HG03571 (cell line): ENCODE results near the gene FEM1C.
"Not testable (repeated sequence)": the region's sequence is repeated elsewhere in the genome, so short reads cannot be mapped to it uniquely, and the experiment has no call there.

Experiments used
- ATAC-seq: cut with Tn5 transposase; IDR thresholded peaks from one replicate; pipeline ENCODE4 v1.9.1; 2021; ENCODE audit not compliant: unreplicated experiment

Gene FEM1C

GRCh38 chr5:115480271-115480670 is 64.3 kb downstream of the FEM1C start:
- ATAC-seq = no peak

DNA sequence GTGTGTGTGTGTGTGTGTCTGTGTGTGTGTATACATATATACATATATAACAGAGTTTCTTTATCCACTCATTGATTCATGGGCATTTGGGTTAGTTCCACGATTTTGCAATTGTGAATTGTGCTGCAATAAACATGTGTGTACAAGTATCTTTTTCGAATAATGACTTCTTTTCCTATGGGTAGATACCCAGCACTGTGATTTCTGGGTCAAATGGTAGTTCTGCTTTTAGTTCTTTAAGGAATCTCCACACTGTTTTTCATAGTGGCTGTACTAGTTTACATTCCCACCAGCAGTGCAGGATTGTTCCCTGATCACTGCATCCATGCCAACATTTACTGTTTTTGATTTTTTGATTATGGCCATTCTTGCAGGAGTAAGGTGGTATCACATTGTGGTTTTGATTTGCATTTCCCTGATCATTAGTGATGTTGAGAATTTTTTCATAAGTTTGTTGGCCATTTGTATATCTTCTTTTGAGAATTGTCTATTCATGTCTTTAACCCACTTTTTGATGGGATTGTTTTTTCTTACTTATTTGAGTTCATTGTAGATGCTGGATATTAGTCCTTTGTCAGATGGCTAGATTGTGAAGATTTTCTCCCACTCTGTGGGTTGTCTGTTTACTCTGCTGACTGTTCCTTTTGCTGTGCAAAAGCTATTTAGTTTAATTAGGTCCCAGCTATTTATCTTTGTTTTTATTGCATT is 65.3 kb downstream of the FEM1C start:
- not testable (repeated sequence) for ATAC-seq

DNA sequence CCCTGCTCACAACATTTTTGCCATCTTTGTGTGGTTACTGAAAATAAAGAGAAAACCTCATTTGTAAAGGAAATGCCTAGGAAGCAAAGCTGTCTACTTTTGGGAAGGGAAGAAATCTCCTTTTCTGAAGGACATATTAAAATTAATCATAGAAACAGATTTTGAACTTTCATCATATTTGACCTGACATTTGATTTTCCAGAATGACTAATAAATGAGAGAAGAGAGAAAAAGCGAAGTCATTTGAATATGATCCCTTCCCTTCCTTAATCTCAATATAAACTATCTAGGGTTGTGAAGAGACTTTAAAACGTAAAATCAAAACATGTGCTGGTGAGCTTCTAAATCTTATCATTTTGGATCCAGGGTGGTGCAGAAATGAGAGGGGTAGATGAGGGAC is 66.3 kb downstream of the FEM1C start:
- no peak for ATAC-seq

DNA sequence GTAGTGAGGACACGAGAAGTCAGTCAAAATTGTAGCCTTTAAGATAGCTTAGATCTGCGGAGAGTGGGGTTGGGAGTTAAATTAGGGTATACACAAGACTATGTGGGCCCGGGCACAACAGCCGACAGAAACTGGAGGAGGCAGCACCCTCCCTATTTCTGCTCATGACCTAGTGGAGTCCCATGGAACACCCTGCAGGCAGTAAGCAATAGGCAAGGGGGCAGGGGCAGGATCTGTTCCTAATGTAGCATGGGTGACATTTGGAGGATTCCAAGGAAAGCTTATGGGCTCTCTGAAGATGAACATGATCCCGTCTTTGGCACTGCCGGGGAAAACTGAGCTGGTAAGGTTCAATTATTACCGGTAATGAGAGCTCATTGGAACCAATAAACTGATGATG is 67.0 kb downstream of the FEM1C start:
- ATAC-seq = no peak

- no peak for ATAC-seq
Observed at GRCh38 chr5:115475788-115476187, 68.8 kb downstream of the FEM1C start.

DNA sequence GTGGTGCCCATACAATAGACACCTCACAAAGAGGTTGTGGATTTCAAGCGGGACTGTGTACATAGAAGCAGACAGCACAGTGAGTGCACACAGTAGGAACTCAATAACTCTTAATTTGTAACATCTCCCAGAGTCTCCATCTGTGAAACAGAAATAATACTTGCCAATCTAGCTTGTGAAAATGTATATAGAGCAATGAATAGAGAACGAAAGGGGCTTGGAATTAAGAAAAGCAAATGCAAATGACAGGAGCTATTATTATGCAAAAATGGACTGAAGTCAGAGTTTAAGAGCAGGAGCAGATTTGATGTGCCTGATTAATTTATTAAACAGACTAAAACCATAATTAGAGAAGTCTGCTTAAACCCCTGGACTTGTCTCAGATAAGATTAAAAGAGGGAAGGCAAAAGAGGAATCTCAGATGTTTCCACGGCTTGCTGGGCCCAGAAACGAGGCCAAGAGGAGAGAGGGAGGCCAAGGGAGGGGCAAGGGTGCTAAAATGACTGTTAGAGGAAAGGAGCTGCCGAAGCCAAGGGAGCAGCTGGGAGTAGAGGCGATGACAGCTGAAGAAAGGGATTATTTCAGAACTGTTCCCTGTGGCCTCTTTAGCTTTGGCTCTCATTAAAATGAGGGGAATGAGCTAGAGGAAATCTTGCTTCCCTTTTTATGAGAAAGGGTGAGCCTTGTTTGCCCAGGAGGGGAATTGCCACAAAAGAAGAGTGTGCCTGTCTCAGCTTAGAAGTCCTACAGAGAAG is 72.1 kb downstream of the FEM1C start:
- ATAC-seq = no peak

DNA sequence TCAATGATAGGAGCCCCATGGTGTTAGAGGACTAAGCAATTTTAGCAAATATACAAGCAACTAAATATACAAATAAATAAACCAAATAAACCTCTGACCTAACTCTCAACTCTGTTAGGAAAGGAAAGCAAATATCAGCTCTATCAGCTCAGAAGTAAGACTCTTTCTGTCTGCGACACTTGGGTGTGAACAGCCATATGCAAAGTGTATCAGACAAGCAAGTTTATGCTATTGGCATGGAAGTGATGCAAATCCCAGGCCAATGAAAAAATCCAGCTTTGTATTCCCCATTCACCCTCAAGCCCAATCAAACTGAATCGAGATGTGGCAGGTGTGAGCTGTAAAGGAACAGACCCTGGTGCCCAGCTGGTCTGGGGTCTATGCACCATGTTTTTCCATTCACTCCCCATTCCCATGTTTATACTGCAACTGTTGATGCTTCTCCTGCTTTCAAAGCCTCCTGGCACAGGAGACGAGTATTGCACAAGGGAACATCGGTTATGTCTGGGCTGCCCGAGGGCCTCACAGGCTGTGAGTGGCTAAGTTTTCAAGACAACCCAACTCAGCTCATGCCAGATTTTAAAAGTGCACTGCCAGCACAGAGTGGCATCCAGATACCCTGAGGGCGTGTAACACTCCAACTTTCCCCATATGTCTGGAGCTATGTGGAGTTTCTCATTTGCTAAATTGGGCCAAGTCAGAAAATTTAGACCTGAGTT is 73.1 kb downstream of the FEM1C start:
- no peak for ATAC-seq

GRCh38 chr5:115470921-115471320 is 73.7 kb downstream of the FEM1C start:
- no peak for ATAC-seq
